Measurements from ENCODE around the gene LTB4R2. TPM values are rescaled to one million over a fixed set of nuclear protein-coding genes. Genes with fewer than 3 reads are reported as not detected.

The LTB4R2 gene
- total and polyA plus RNA-seq, 2 experiments from 2014 or later = 0.45 to 3.5 TPM

GRCh38 chr14:24307156-24307574 lies 2.8 kb upstream of the LTB4R2 start:
- WGBS, 2 experiments (ENCODE audit: low coverage in 1 of 2, low lambda C conversion rate in 2 of 2, missing lambda C conversion rate in 2 of 2) = 88 to 90% methylated on average over 10 to 11 of the region's 11 CpGs

GRCh38 chr14:24307575-24308341 lies 2.2 kb upstream of the LTB4R2 start, which contains the start of gene CIDEB:
CIDEB (minus strand) TSS chr14:24307977; CDS start chr14:24307858, 119 bp downstream.
- TF ChIP-seq EZH2phosphoT487 (IDR thresholded peaks at IDR 0.05; ENCODE audit: insufficient read depth, low read depth) = no peak
- no peak for TF ChIP-seq EZH2 (IDR thresholded peaks at IDR 0.05; ENCODE audit: insufficient read depth, poor library complexity, severe bottlenecking)
- H2AFZ ChIP-seq = no peak within 1 kb of the TSS
- H3K4me1 ChIP-seq (ENCODE audit: insufficient read depth) = peaks cover 15% of the 10 kb centered on the region
- DNase-seq = peak; percentile 75
- H3K4me3 ChIP-seq = no peak within 1 kb of the TSS
- no peaks in the 10 kb centered on the region for H4K20me1 ChIP-seq (ENCODE audit: insufficient read depth)
- no peak within 1 kb of the TSS for H3K4me2 ChIP-seq (ENCODE audit: unreplicated experiment)
- H3K9ac ChIP-seq = no peak within 1 kb of the TSS
- peaks cover 8% of the 10 kb centered on the region; the same call in 1 of the 2 replicates for H3F3A ChIP-seq (ENCODE audit: insufficient read depth)
- no peak within 1 kb of the TSS for H3K27ac ChIP-seq
- H3K36me3 ChIP-seq (ENCODE audit: low read depth) = peaks cover 10% of the 10 kb centered on the region; the same call in 1 of the 2 replicates
- no peaks in the 10 kb centered on the region for H3K9me3 ChIP-seq (ENCODE audit: low read depth)
- WGBS, 2 experiments (ENCODE audit: low coverage in 1 of 2, low lambda C conversion rate in 2 of 2, missing lambda C conversion rate in 2 of 2) = 61 to 66% methylated on average over 6 of the region's 6 CpGs
- no peaks in the 10 kb centered on the region for H3K9me2 ChIP-seq (ENCODE audit: insufficient read depth)
- no peaks in the 10 kb centered on the region for H3K79me2 ChIP-seq (ENCODE audit: insufficient read depth)
- no peaks in the 10 kb centered on the region for H3K27me3 ChIP-seq (replicated peaks; ENCODE audit: insufficient read depth)
- in situ Hi-C loops (cut with MboI) = no loop called here

More at GRCh38 chr14:24307156-24307574, 2.8 kb upstream of the LTB4R2 start:
- Histone ChIP-seq H3F3A (ENCODE audit: insufficient read depth) (peaks cover 8% of the 10 kb centered on the region; the same call in 1 of the 2 replicates), H3K36me3 (ENCODE audit: low read depth) (peaks cover 14% of the 10 kb centered on the region; the same call in 1 of the 2 replicates), H3K9me3 (ENCODE audit: low read depth) (no peaks in the 10 kb centered on the region), H3K9me2 (ENCODE audit: insufficient read depth) (no peaks in the 10 kb centered on the region), H3K27me3 (replicated peaks; ENCODE audit: insufficient read depth) (no peaks in the 10 kb centered on the region), H3K4me1 (ENCODE audit: insufficient read depth) (peaks cover 15% of the 10 kb centered on the region), H3K9ac (no peak overlapping the region), H3K4me2 (ENCODE audit: unreplicated experiment) (no peak overlapping the region), H4K20me1 (ENCODE audit: insufficient read depth) (no peaks in the 10 kb centered on the region), H3K79me2 (ENCODE audit: insufficient read depth) (0 out of 2 replicates have a peak, but pooled peaks cover 1% of the 10 kb centered on the region), H3K4me3 (no peak overlapping the region), H2AFZ (no peak overlapping the region), H3K27ac (no peak overlapping the region)
- TF ChIP-seq EZH2 (IDR thresholded peaks at IDR 0.05; ENCODE audit: insufficient read depth, poor library complexity, severe bottlenecking) (no peak), EZH2phosphoT487 (IDR thresholded peaks at IDR 0.05; ENCODE audit: insufficient read depth, low read depth) (no peak)
- no peak for DNase-seq
- in situ Hi-C loops (cut with MboI) = no loop called here

- 73 to 76% methylated on average over 7 of the region's 7 CpGs for WGBS, 2 experiments (ENCODE audit: low coverage in 1 of 2, low lambda C conversion rate in 2 of 2, missing lambda C conversion rate in 2 of 2)
Measured at GRCh38 chr14:24308342-24309124, 1.4 kb upstream of the LTB4R2 start.

GRCh38 chr14:24310265-24310645 lies 315 bp downstream of the LTB4R2 start:
- no peak overlapping the region for H2AFZ ChIP-seq
- no peaks in the 10 kb centered on the region for H3K79me2 ChIP-seq (ENCODE audit: insufficient read depth)
- TF ChIP-seq EZH2phosphoT487 (IDR thresholded peaks at IDR 0.05; ENCODE audit: insufficient read depth, low read depth) (no peak), EZH2 (IDR thresholded peaks at IDR 0.05; ENCODE audit: insufficient read depth, poor library complexity, severe bottlenecking) (no peak)
- no peaks in the 10 kb centered on the region for H3K27me3 ChIP-seq (replicated peaks; ENCODE audit: insufficient read depth)
- peaks cover 8% of the 10 kb centered on the region; the same call in 1 of the 2 replicates for H3F3A ChIP-seq (ENCODE audit: insufficient read depth)
- H3K4me1 ChIP-seq (ENCODE audit: insufficient read depth) = peaks cover 15% of the 10 kb centered on the region
- H3K9me2 ChIP-seq (ENCODE audit: insufficient read depth) = no peaks in the 10 kb centered on the region
- 31 to 40% methylated on average over 4 to 5 of the region's 5 CpGs for WGBS, 2 experiments (ENCODE audit: low coverage in 1 of 2, low lambda C conversion rate in 2 of 2, missing lambda C conversion rate in 2 of 2)
- H4K20me1 ChIP-seq (ENCODE audit: insufficient read depth) = no peaks in the 10 kb centered on the region
- peak overlapping the region; percentile 52; the same call in 1 of the 2 replicates for H3K9ac ChIP-seq
- peak overlapping the region; percentile 59; the same call in 1 of the 2 replicates for H3K4me3 ChIP-seq
- H3K36me3 ChIP-seq (ENCODE audit: low read depth) = no peaks in the 10 kb centered on the region
- no peak overlapping the region for H3K27ac ChIP-seq
- H3K9me3 ChIP-seq (ENCODE audit: low read depth) = no peaks in the 10 kb centered on the region
- H3K4me2 ChIP-seq (ENCODE audit: unreplicated experiment) = peak overlapping the region; percentile 27
- no peak for DNase-seq
- in situ Hi-C loops (cut with MboI) = no loop called here

More at GRCh38 chr14:24308342-24309124, 1.4 kb upstream of the LTB4R2 start:
- no peak for DNase-seq
- no peaks in the 10 kb centered on the region for H3K9me3 ChIP-seq (ENCODE audit: low read depth)
- H3K9ac ChIP-seq = no peak overlapping the region
- no peak overlapping the region for H3K4me3 ChIP-seq
- H3K27ac ChIP-seq = no peak overlapping the region
- TF ChIP-seq EZH2 (IDR thresholded peaks at IDR 0.05; ENCODE audit: insufficient read depth, poor library complexity, severe bottlenecking) = no peak
- TF ChIP-seq EZH2phosphoT487 (IDR thresholded peaks at IDR 0.05; ENCODE audit: insufficient read depth, low read depth) = no peak
- in situ Hi-C loops (cut with MboI) = no loop called here
- no peak overlapping the region for H3K4me2 ChIP-seq (ENCODE audit: unreplicated experiment)
- no peak overlapping the region for H2AFZ ChIP-seq
- no peaks in the 10 kb centered on the region for H3K27me3 ChIP-seq (replicated peaks; ENCODE audit: insufficient read depth)
- H3F3A ChIP-seq (ENCODE audit: insufficient read depth) = peaks cover 8% of the 10 kb centered on the region; the same call in 1 of the 2 replicates
- no peaks in the 10 kb centered on the region for H3K79me2 ChIP-seq (ENCODE audit: insufficient read depth)
- H4K20me1 ChIP-seq (ENCODE audit: insufficient read depth) = no peaks in the 10 kb centered on the region
- no peaks in the 10 kb centered on the region for H3K9me2 ChIP-seq (ENCODE audit: insufficient read depth)
- peaks cover 15% of the 10 kb centered on the region for H3K4me1 ChIP-seq (ENCODE audit: insufficient read depth)
- peaks cover 5% of the 10 kb centered on the region; the same call in 1 of the 2 replicates for H3K36me3 ChIP-seq (ENCODE audit: low read depth)
